ENCODE results near the gene PIGL.
"Not testable (repeated sequence)": the region's sequence is repeated elsewhere in the genome, so short reads cannot be mapped to it uniquely, and the experiment has no call there.

Gene PIGL

DNA sequence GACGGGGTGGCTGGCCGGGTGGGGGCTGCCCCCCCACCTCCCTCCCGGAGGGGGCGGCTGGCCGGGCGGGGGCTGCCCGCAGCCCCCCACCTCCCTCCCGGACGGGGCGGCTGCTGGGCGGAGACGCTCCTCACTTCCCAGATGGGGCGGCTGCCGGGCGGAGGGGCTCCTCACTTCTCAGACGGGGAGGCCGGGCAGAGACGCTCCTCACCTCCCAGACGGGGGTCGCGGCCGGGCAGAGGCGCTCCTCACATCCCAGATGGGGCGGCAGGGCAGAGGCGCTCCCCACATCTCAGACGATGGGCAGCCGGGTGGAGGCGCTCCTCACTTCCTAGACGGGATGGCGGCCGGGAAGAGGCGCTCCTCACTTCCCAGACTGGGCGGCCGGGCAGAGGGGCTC, 95.1 kb downstream of the PIGL start:
- not testable (repeated sequence) for DNase-seq (ENCODE audit: low spot score)

DNA sequence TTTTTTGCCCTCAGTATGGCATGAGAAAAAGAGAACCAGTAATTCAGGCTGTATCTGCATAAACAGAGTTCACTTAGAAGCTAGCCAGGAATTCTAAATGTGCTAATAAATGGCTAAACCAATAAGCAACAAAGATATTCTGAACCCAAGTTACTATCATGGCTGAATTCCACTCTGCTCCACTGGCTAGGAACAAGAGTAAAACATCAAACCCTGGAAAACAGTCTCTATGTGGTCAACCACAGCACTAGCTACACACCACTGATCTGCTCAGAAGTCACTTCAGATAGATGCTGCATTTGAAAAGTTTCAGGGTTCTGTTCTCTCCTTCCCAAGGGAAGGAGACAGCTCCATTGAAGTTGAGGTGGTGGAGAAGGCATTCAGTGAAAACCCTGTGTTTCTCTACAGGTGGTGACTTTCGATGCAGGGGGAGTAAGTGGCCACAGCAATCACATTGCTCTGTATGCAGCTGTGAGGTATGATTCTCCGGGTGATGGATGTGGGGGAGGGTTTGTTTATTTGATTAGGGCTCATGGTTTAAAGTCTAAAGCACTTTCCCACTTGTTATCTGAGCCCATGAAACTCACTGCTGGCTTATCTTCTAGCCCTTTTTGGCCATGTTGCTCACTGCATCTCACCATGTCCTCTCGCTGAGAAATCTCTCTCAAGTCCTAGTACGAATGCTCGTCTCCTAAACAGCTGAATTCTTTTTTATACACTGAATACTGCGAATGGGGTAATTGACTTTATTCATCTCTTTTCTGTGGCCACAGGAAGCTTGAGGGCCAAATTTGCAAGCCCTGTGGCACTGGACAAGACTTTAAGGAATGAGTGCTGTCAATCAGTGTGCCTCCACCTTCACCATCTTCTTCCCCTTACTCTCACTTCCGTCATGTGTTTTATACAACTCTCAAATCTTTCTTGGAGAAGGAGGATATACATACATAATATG, 96.4 kb downstream of the PIGL start:
- no peak for DNase-seq (ENCODE audit: low spot score)

DNA sequence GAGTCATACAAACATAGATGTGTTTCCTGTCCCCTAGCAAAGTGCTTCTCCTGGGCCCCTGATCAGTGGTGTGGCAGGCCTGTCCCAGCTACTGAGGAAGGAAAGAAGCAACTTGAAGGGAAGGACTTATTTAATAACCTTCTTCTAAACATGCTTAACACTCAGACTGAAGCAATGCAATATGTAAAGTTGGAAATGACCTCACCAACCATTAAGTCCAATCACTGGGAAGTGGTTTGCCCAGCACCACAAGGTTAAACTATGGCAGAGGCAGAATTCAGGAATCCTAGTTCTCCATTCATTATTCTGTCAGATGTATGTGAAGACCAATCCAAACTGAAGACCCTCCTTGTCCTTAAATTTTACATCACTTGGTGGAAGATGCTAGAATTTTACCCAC, 97.2 kb downstream of the PIGL start:
- DNase-seq (ENCODE audit: low spot score) = no peak

DNA sequence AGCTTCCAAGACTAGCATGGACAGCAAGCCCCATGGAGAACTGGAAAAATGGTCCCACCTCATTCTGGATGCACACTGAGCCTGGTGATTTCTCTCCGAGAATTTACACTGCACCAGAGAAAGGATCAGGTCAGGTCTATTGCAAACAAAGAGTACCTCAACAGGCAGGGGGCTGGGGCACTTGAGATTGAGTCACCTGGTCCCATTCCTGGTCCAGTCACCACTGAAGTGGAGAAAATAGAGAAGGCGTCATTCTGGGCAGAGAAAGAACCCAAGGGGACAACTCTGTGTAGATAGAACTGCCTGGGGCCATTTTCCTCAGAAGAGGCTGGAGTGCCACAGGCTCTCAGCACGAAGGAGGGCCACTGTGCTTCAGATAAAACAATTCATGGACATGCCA, 97.8 kb downstream of the PIGL start:
- no peak for DNase-seq (ENCODE audit: low spot score)

DNA sequence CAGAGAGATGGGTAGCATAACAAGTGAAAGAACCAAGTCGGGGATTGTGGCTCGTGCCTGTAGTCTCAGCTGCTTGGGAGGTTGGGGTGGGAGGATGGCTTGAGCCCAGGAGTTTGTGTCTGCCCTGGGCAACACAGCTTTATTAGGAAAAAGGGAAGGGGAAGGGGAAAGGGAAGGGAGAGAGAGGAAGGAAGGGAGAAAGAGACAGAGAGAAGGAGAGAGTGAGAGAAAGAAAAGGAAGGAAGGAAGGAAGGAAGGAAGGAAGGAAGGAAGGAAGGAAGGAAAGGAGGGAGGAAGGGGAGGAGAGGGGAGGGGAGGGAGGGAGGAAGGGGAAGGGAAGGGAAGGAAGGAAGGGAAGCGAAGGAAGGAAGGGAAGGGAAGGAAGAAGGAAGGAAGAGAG, 103.0 kb downstream of the PIGL start:
- no peak for DNase-seq (ENCODE audit: low spot score)

DNA sequence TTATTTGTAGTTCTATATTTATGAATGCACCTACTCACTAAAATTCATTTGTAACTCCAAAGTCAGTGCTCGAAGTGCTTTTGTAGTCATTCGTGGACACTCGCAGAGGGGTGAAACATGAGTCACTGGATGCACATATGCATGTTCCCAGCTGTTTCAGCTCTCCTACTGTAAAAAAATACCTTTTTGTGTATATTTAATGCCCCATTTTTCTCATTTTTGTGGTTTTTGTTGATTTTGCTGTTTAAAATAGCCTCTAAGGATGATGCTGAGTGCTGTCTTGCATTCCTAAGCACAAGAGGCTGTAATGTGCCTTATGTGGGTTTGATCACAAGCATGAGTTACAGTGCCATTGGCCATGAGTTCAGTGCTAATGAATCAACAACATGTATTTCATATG, 105.6 kb downstream of the PIGL start:
- DNase-seq (ENCODE audit: low spot score) = no peak

DNA sequence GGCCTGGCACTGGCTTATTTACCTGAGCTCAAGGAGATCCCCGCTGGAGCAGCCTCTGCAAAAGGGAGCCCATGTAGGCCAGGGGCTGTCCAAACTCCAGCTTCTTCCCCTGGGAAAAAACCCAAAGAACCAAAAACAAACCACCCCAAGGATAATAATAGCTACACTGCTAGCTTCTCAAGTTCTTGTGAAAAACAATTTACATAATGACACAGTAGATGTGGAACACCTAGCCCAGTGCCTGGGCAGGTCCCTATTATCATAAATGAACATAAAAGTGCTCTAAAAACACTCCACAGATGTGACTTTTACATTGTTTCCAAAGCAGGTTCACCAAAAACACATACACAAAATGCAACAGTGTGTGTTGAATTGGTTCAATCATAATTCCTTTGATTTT, 109.0 kb downstream of the PIGL start:
- DNase-seq (ENCODE audit: low spot score) = no peak

DNA sequence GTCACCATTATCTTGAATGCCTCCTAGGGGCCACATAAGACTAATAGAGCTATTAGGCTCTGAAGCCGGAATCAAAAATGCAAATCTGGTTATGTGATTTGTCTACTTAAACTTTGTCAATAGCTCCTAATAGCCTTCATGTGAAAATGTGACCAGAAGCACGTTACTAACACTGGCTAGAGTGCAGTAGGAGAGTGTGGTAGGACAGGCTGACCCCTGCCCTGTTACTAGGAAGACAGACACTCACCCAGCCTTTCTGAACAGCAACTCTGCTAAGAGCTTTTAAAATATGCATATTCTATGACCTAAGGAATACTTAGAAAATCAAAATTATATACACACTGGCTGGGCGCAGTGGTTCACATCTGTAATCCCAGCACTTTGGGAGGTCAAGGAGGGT, 110.0 kb downstream of the PIGL start:
- DNase-seq (ENCODE audit: low spot score) = no peak

DNA sequence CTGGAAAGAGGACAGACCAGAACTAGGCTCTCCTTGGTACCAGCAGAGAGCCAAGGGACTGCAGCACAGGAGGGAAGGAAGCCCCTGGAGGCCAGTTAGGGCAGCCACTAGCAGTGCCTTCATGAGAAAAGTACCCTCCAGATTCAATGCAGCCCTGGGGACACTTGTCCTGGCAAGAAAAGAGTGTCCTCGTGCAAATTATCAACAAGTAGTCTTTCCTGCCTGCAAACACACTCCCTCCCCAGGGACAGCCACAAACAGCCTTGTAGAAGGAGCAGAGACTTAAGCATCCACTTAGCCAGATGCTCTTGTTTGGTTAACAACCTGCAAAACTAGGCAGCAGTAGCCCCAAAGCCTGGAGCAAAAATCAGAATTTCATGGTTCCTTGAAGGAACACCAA, 112.0 kb downstream of the PIGL start:
- DNase-seq (ENCODE audit: low spot score) = no peak

DNA sequence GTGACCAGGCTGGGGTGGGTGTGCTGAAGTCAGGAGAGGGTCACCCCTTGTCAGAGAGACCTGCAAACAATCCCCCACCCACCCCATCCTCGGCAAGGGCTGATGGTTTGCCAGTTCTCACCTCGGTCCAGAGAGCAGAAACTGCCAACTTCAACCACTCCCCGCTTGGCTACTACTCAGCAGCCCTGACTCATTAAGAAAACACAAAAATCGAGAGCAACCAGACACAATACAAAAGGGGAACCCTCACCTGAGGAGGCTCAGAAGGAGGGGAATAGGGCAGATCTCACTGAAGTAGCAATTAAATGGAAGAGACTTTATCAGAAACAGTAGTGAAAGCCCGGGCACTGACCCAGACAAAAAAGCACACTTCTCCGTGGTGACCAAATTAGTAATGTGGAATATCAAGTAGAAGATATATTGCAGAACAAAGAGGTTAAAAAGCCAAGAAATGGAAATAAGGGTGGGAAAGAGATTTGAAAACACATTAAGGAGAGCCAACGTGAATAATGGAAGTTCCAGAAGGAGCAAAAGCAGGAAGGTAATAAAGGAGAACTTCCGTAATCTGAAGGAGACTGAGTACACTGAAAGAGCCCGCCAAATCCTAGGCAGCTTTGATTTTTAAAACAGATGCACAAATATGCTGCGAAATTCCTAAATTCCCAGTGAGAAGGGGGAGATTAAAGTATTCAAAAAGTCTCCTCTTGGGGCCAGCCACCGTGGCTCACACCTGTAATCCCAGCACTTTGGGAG, 112.7 kb downstream of the PIGL start:
- no peak for DNase-seq (ENCODE audit: low spot score)

DNA sequence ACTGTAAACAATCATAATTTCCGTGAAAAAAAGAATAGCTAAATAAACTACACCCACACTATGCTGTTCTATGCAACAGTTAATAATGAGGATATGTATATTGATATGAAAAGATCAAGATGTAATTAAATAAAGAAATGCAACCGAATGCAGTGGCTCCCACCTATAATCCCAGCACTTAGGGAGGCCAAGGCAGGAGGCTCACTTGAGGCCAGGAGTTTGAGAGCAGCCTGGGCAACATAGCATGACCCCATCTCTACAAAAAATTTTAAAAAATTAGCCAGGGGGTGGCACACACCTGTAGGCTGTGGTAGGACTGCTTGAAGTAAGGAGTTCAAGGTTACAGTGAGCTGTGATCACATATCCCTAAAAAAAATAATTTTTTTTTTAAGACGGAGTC, 121.4 kb downstream of the PIGL start:
- no peak for DNase-seq (ENCODE audit: low spot score)

DNA sequence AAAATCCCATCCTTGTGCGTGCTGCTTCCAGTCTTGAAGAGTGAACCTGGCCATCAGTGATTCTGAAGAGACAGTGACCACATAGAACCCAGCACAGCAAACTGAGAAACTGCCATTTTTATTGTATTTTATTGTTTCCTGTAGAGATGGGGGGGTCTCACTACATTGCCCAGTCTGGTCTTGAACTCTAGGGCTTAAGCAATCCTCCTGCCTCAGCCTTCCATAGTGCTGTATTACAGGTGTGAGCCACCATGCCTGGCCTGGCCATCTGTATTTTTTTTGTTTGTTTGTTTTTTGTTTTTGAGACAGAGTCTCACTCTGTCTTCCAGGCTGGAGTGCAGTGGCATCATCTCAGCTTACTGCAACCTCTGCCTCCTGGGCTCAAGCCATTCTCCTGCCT, 122.4 kb downstream of the PIGL start:
- DNase-seq (ENCODE audit: low spot score) = no peak

DNA sequence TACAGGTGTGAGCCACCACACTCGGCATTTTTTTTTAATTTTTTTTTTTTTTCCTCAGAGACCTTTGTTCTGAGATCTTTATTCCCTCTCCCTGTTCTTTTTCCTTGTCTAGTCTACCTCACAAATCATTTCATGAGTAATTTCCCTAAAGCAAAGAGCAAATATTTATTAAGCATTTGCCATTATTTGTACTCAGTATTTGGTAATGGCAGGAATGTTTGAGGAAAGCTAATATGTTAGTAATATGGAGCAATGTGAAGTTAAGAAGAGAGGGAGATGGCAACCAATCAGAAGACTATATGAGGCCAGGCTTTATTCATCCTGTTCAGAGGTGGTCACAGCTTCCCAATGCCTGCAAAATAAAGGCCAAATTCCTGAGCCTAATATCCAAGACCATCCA, 122.9 kb downstream of the PIGL start:
- no peak for DNase-seq (ENCODE audit: low spot score)

DNA sequence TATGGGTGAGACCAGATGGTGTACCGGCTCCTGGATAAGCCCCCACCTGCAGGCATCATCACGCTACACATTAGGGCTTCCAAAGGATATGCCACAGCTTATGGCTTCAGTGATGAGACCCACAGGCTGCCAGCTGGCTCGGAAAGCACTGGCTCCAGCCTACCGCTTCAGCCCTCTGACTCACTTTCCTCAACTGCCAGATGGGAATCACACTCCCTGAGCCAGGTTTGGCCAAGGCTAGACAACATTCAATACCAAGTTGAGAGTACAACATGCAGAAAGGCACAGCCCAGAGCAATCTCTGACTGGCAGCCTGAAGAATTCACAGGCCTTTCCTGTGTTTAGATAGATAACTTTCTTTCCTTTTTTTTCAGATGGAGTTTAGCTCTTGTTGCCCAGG, 126.0 kb downstream of the PIGL start:
- no peak for DNase-seq (ENCODE audit: low spot score)

DNA sequence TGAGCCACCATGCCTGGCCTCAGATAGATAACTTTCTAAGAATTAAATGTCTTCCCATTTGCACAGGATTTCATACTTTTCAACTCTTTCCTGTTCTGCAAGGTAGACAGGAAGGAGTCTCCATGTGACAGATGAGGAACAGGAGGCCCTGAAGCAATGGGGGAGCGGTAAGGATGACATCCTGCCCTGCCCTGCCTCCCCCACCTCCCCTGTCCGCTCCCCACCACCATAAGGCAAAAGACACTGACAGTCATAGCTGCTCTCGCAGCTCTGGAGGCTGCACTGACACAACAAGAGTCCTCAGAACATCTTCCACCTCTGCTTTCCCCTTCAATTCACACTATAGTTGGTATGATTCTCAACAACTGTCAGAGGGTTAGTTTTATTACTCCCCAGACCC, 126.6 kb downstream of the PIGL start:
- no peak for DNase-seq (ENCODE audit: low spot score)

DNA sequence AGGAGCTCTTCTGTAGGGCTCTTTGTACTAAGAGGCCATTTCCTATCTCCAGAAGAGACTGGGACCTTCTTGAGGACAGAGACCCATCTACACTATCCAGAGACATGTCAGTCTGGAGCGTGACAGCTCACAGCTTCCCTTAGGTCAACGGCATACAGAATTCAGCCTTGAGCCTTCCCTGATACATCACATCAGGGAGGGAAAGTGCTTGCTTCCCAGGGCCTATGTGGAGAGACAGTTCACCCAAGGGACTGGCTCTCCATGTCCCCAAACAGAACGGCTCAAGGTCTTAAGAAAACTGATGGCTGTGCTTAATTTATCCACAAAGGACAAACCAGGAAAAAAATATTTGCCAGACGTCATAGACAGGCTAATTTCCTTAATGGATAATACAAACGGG, 128.6 kb downstream of the PIGL start:
- DNase-seq (ENCODE audit: low spot score) = no peak

DNA sequence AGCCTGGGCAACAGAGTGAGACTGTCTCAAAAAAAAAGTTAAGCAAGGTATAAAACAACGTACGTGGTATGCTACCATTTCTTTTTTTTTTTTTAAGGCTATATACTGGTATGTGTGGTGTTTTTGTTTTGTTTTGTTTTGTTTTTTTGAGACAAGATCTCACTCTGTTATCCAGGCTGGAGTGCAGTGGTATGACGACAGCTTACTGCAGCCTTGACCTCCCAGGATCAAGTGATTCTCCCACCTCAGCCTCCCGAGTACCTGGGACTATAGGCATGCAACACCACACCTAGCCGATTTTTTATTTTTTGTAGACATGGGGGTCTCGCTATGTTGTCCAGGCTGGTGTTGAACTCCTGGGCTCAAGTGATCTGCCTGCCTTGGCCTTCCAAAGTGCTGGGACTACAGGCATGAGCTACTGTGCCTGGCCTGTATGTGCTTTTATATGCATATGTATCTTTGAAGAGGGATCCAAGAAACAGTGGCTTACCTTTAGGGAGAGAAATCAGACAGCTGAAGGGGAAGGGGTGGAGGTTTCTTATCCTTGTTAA, 129.8 kb downstream of the PIGL start:
- DNase-seq (ENCODE audit: low spot score) = no peak

DNA sequence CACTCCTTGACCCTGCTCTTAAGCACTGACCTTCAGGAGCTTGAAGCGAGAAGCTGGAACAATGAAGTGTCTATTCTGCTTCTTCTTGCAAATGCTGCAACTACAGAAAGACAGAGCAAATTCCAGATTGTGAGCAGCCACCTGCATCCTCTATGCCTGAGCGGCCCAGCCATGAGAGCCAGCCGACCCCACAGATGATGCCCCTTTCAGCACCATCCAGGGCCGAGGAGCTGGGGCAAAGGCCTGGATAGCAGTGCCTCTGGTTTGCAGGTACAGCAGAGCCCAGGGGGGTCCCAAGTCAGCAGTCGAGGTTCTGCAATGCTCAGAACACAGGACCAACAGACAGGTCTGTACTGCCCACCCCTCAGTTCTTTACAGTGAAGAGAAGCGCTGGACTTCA, 131.6 kb downstream of the PIGL start:
- DNase-seq (ENCODE audit: low spot score) = no peak

DNA sequence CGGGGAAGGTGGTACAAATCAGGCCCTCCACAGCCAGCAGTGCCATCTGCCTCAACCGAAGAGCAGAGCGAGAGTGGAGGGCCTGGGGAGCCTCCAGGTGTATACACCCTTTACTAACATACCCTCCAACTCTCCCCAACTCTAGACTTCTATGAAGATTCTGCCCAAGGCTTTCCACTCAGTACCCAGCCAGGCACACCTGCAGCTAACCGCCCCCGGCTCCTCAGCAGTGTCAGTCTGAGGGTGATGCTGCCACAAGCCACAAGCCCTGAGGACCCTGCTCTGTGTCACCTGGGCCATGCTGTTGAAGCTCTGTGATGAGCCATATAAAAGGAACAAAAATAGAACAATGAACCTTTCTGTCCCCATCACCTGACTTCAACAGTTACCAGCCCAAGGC, 132.4 kb downstream of the PIGL start:
- no peak for DNase-seq (ENCODE audit: low spot score)

DNA sequence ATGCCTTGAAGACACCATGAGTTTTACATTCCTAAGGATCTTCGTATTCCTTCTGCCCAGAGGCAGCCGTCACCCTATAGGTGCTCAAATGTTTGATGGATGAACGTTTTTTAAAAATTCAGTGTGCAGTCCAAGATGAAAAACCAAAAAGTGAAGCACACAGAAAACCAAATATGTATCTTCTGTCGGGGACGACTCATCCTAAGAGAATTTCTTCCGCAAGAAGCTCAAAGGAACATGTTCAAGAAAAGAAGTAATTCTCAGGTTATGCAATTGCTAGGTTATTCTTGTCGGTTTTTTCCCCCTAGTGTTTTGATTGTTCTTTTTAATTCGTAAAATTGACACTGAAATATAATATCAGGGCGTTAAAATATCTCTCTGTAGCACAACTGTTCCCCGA, 134.8 kb downstream of the PIGL start:
- no peak for DNase-seq (ENCODE audit: low spot score)

DNA sequence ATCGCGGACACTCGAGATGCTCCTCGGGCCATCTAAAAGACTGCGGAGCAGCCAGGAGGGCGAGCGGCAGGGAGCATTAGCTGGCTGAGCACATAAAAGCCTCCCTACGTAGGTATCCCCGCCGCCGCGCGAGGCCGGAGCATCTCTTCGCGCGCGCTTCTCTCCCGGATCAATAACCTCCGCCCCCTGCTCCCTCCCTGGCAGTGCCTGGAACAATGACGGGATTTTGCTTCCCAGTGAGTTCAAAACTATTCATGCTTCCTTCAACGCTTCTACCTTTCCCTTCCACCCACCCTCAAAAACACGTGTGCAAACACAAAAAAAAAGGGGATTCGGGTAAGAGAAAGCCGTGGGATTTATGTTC, 135.3 kb downstream of the PIGL start:
- DNase-seq (ENCODE audit: low spot score) = no peak

DNA sequence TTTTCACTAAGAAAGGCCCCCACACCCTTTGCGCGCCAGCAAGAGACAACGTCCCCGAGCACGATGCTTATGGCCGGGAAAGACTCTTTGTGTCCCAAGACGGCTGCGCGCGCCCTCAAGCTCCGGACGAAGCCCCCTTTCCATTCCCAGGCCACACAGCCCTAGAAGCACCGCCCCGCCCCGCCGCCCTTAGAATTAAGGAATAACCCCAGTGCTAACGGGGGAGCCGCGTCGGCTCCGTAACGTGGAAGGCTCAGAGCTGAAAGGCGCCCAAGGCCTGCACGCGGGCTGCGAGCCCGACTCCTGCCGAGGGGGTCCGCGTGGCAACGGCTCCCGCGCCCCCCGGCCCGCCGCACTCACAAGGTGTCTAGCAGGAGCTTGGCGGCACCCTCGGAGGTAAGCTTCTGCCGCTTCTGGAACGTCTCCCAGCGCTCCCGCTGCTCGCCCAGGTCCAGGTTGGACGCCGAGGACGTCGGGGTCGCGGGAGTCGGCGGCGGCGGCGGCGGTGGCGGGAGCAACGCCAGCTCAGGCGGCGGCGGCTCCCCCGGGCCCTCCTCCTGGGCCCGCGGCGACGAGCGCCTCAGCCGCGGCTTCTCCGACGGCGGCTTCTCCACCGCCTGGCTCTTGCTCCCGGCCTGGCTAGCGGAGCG, 135.8 kb downstream of the PIGL start:
- peak; percentile 39 for DNase-seq (ENCODE audit: low spot score)

Data from NAMALWA (cell line).